ENCODE measurements around the gene RASA1.

- TF ChIP-seq CTCF (IDR thresholded peaks at IDR 0.05; ENCODE audit: low read depth, low read length): no peak
- no peak for TF ChIP-seq MAX (IDR thresholded peaks at IDR 0.05; ENCODE audit: low read depth, low read length)
- TF ChIP-seq POLR2A (IDR thresholded peaks at IDR 0.05; ENCODE audit: extremely low read depth, insufficient read length): no peak
- no peak for TF ChIP-seq MYC (IDR thresholded peaks at IDR 0.05; ENCODE audit: low read depth, low read length)
Measured at GRCh38 chr5:87432460-87432859, 164.8 kb downstream of the RASA1 start.
